Muscle of arm (tissue), 12 donors: Measurements from ENCODE around the gene MCTP2. TPM values are rescaled to one million over a fixed set of nuclear protein-coding genes. Genes with fewer than 3 reads are reported as not detected.

Experiments used
- DNase-seq: peaks from one replicate; pipeline ENCODE4 v3.0.0-alpha.2; 2013
- polyA plus RNA-seq, 12 donors: library from polyadenylated mRNA; unstranded; fragments of 120-200 nt; gene quantifications; one replicate each; pipeline ENCODE4 v1.2.1, GENCODE V29; 2013; ENCODE audit not compliant: insufficient read length in 12 of 12

MCTP2 gene
- polyA plus RNA-seq, 12 donors = 0.33 to 10.1 (median 0.57) TPM; not detected in 1

- DNase-seq = no peak
These were observed 28.5 kb downstream of the MCTP2 start for GRCh38 chr15:94259863-94260262.

- DNase-seq = no peak
These were observed 30.8 kb downstream of the MCTP2 start for GRCh38 chr15:94262201-94262600.

- no peak for DNase-seq
These were observed 32.2 kb downstream of the MCTP2 start for GRCh38 chr15:94263341-94264273.

GRCh38 chr15:94265009-94265408, 33.6 kb downstream of the MCTP2 start:
- DNase-seq = no peak

GRCh38 chr15:94265982-94266381, 34.6 kb downstream of the MCTP2 start:
- DNase-seq = no peak

- DNase-seq = no peak
These were observed 35.4 kb downstream of the MCTP2 start for GRCh38 chr15:94266789-94267188.

GRCh38 chr15:94269954-94270353, 38.6 kb downstream of the MCTP2 start:
- no peak for DNase-seq

GRCh38 chr15:94270570-94270969, 39.2 kb downstream of the MCTP2 start:
- no peak for DNase-seq

GRCh38 chr15:94272251-94272898, 41.0 kb downstream of the MCTP2 start:
- no peak for DNase-seq

GRCh38 chr15:94273826-94274225, 42.5 kb downstream of the MCTP2 start:
- no peak for DNase-seq

- DNase-seq = no peak
These were observed 43.4 kb downstream of the MCTP2 start for GRCh38 chr15:94274745-94275144.

GRCh38 chr15:94277485-94277884, 46.1 kb downstream of the MCTP2 start:
- DNase-seq = no peak

GRCh38 chr15:94279736-94280135, 48.4 kb downstream of the MCTP2 start:
- no peak for DNase-seq

- no peak for DNase-seq
These were observed 48.9 kb downstream of the MCTP2 start for GRCh38 chr15:94280301-94280700.

- DNase-seq = no peak
These were observed 51.2 kb downstream of the MCTP2 start for GRCh38 chr15:94282269-94283250.

GRCh38 chr15:94286583-94286982, 55.2 kb downstream of the MCTP2 start:
- DNase-seq = peak; percentile 22

- DNase-seq = no peak
These were observed 56.5 kb downstream of the MCTP2 start for GRCh38 chr15:94287794-94288246.

GRCh38 chr15:94290730-94291129, 59.4 kb downstream of the MCTP2 start:
- no peak for DNase-seq

- DNase-seq = no peak
These were observed 62.3 kb downstream of the MCTP2 start for GRCh38 chr15:94293411-94294402.

- DNase-seq = no peak
These were observed 63.2 kb downstream of the MCTP2 start for GRCh38 chr15:94294556-94294955.

- DNase-seq = no peak
These were observed 63.9 kb downstream of the MCTP2 start for GRCh38 chr15:94295275-94295674.
